ENCODE measurements around the gene USP7. TPM values are rescaled to one million over a fixed set of nuclear protein-coding genes. Genes with fewer than 3 reads are reported as not detected.

The USP7 gene
- total RNA-seq, 4 donors from 2014 or later, result 62.5 to 109 (median 89.1) TPM

- intact Hi-C loops (cut with DNase I), result no loop called here
Observed at GRCh38 chr16:8893426-8893825, 70.3 kb downstream of the USP7 start.

GRCh38 chr16:8892101-8892575, 71.6 kb downstream of the USP7 start:
- no peak for DNase-seq
- Histone ChIP-seq H3K36me3 (peaks cover 24 to 83% (median 61%) of the 10 kb centered on the region in 3 donors), H3K4me1 (peaks cover 0 to 21% (median 0%) of the 10 kb centered on the region in 3 donors), H3K4me3 (no peak overlapping the region), H3K9me3 (no peaks in the 10 kb centered on the region), H3K27me3 (no peaks in the 10 kb centered on the region), H3K27ac (no peak overlapping the region)
- no peak for TF ChIP-seq CTCF (IDR thresholded peaks at IDR 0.05)
- no peak for TF ChIP-seq POLR2A (IDR thresholded peaks at IDR 0.05)
- WGBS, 2 donors, result 75 to 83% methylated on average over 13 to 16 of the region's 16 CpGs
- intact Hi-C loops (cut with DNase I), result no loop called here

More at GRCh38 chr16:8893426-8893825, 70.3 kb downstream of the USP7 start:
- DNase-seq, result no peak
- Histone ChIP-seq H3K9me3 (no peaks in the 10 kb centered on the region), H3K27ac (no peak overlapping the region), H3K36me3 (peaks cover 28 to 96% (median 72%) of the 10 kb centered on the region in 3 donors), H3K4me1 (peaks cover 0 to 8% (median 0%) of the 10 kb centered on the region in 3 donors), H3K4me3 (no peak overlapping the region), H3K27me3 (no peaks in the 10 kb centered on the region)
- 82 to 83% methylated on average over 9 of the region's 9 CpGs for WGBS, 2 donors
- TF ChIP-seq POLR2A (IDR thresholded peaks at IDR 0.05) (no peak), CTCF (IDR thresholded peaks at IDR 0.05) (no peak)

- peaks cover 9 to 37% (median 13%) of the 10 kb centered on the region in 3 donors for H3K4me1 ChIP-seq
- no peak for DNase-seq
- peaks cover 24 to 67% (median 45%) of the 10 kb centered on the region in 3 donors for H3K36me3 ChIP-seq
- WGBS, 2 donors, result 80 to 96% methylated on average over 5 of the region's 5 CpGs
- no peaks in the 10 kb centered on the region for H3K9me3 ChIP-seq
- H3K27ac ChIP-seq, result no peak overlapping the region
- H3K4me3 ChIP-seq, result no peak overlapping the region
- no peaks in the 10 kb centered on the region for H3K27me3 ChIP-seq
- TF ChIP-seq CTCF (IDR thresholded peaks at IDR 0.05) (no peak), POLR2A (IDR thresholded peaks at IDR 0.05) (no peak)
- intact Hi-C loops (cut with DNase I), result no loop called here
Observed at GRCh38 chr16:8890549-8890921, 73.2 kb downstream of the USP7 start.

GRCh38 chr16:8889893-8890548, 73.7 kb downstream of the USP7 start:
- intact Hi-C loops (cut with DNase I), result loop anchor here (5.0 kb wide), 1 partner anchor 233 kb away; no protein-coding TSS in a partner anchor
- Histone ChIP-seq H3K36me3 (peaks cover 20 to 62% (median 40%) of the 10 kb centered on the region in 3 donors), H3K27ac (no peak overlapping the region), H3K4me3 (no peak overlapping the region), H3K27me3 (peaks cover 0 to 3% (median 0%) of the 10 kb centered on the region in 4 donors), H3K9me3 (no peaks in the 10 kb centered on the region), H3K4me1 (peaks cover 9 to 42% (median 17%) of the 10 kb centered on the region in 3 donors)
- 52 to 80% methylated on average over 4 to 12 of the region's 14 CpGs for WGBS, 2 donors
- DNase-seq, result no peak
- TF ChIP-seq POLR2A (IDR thresholded peaks at IDR 0.05), result no peak
- no peak for TF ChIP-seq CTCF (IDR thresholded peaks at IDR 0.05)

Measured in esophagus squamous epithelium (tissue), 5 donors.